Breast epithelium (tissue), 4 donors: ENCODE results near the gene OAS2. TPM values are rescaled to one million over a fixed set of nuclear protein-coding genes. Genes with fewer than 3 reads are reported as not detected.

Experiments used
- DNase-seq, 2 donors: peaks; one replicate each; pipeline ENCODE4 v3.0.0-alpha.2; 2019; ENCODE audit warnings: low spot score in 2 of 2
- H3K27ac ChIP-seq, 2 donors: fragments of 200-600 bp; sonication (generic) in 1 of 2; one replicate each; pipeline ENCODE4 v1.5.1; 2016 to 2019; ENCODE audit warnings: mild to moderate bottlenecking in 1 of 2
- H3K27me3 ChIP-seq, 2 donors: fragments of 200-600 bp; sonication (generic) in 1 of 2; one replicate each; pipeline versions ENCODE4 v1.5.1 to v1.6.0; 2017 to 2019; ENCODE audit warnings: control low read depth in 1 of 2, mild to moderate bottlenecking in 1 of 2
- H3K36me3 ChIP-seq: fragments of 200-600 bp; one replicate; pipeline ENCODE4 v1.5.1; 2019
- H3K4me1 ChIP-seq, 2 donors: fragments of 200-600 bp; sonication (generic); one replicate each; pipeline ENCODE4 v1.5.1; 2016 to 2019; ENCODE audit warnings: control low read depth in 1 of 2
- H3K4me3 ChIP-seq, 3 donors: fragments of 200-600 bp; sonication (generic); 1 replicate in 2 of 3; 2 replicates in 1 of 3; pipeline ENCODE4 v1.5.1; 2016 to 2019; ENCODE audit warnings: mild to moderate bottlenecking in 3 of 3, moderate library complexity in 2 of 3
- H3K9me3 ChIP-seq, 2 donors: fragments of 200-600 bp; sonication (generic) in 1 of 2; one replicate each; pipeline ENCODE4 v1.5.1; 2016 to 2019; ENCODE audit warnings: control low read depth in 1 of 2
- POLR2A ChIP-seq: fragments of 450-650 bp; IDR thresholded peaks from one replicate; pipeline ENCODE4 v1.6.1; 2016; ENCODE audit warnings: antibody characterized with exemption, mild to moderate bottlenecking, moderate library complexity
- POLR2AphosphoS5 ChIP-seq, 3 donors: sonication (generic); formaldehyde crosslinking; IDR thresholded peaks; one replicate each; pipeline ENCODE4 v1.6.1; 2017; ENCODE audit warnings: antibody characterized with exemption in 3 of 3
- intact Hi-C: fragments of 100-400 bp; cut with DNase I; formaldehyde crosslinking; loops from one replicate; pipeline ENCODE4 v1.15.1; 2023; ENCODE audit warnings: low total_unique reads
- total RNA-seq, 3 donors: library from RNA; depleted of rRNA; stranded (reverse); fragments of >200 nt; gene quantifications; one replicate each; pipeline ENCODE4 v1.1.0, GENCODE V29; 2016
- TF ChIP-seq, protein P1 (sequence below), 3 donors: fragments of 450-650 bp; IDR thresholded peaks; one replicate each; pipeline ENCODE4 v1.5.1; 2016 to 2017; ENCODE audit warnings: antibody characterized with exemption in 3 of 3, mild to moderate bottlenecking in 3 of 3, moderate library complexity in 3 of 3

OAS2 gene, protein sequence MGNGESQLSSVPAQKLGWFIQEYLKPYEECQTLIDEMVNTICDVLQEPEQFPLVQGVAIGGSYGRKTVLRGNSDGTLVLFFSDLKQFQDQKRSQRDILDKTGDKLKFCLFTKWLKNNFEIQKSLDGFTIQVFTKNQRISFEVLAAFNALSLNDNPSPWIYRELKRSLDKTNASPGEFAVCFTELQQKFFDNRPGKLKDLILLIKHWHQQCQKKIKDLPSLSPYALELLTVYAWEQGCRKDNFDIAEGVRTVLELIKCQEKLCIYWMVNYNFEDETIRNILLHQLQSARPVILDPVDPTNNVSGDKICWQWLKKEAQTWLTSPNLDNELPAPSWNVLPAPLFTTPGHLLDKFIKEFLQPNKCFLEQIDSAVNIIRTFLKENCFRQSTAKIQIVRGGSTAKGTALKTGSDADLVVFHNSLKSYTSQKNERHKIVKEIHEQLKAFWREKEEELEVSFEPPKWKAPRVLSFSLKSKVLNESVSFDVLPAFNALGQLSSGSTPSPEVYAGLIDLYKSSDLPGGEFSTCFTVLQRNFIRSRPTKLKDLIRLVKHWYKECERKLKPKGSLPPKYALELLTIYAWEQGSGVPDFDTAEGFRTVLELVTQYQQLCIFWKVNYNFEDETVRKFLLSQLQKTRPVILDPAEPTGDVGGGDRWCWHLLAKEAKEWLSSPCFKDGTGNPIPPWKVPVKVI
- total RNA-seq, result 1 to 10 TPM; 6.2 to 9.5 (median 7.9) TPM

- peaks cover 0 to 5% of the 10 kb centered on the region in 2 donors for H3K4me1 ChIP-seq
- TF ChIP-seq, protein P1, sequence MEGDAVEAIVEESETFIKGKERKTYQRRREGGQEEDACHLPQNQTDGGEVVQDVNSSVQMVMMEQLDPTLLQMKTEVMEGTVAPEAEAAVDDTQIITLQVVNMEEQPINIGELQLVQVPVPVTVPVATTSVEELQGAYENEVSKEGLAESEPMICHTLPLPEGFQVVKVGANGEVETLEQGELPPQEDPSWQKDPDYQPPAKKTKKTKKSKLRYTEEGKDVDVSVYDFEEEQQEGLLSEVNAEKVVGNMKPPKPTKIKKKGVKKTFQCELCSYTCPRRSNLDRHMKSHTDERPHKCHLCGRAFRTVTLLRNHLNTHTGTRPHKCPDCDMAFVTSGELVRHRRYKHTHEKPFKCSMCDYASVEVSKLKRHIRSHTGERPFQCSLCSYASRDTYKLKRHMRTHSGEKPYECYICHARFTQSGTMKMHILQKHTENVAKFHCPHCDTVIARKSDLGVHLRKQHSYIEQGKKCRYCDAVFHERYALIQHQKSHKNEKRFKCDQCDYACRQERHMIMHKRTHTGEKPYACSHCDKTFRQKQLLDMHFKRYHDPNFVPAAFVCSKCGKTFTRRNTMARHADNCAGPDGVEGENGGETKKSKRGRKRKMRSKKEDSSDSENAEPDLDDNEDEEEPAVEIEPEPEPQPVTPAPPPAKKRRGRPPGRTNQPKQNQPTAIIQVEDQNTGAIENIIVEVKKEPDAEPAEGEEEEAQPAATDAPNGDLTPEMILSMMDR (IDR thresholded peaks at IDR 0.05), result no peak
- peak in 2 of 3 donors; percentile 13 to 22 for TF ChIP-seq POLR2AphosphoS5 (IDR thresholded peaks at IDR 0.05)
- H3K36me3 ChIP-seq, result no peaks in the 10 kb centered on the region
- intact Hi-C loops, result no loop called here
- H3K27me3 ChIP-seq, result no peaks in the 10 kb centered on the region
- peak; percentile 60 to 61 for DNase-seq
- peak within 1 kb of the TSS; percentile 81 to 93 for H3K27ac ChIP-seq
- no peaks in the 10 kb centered on the region for H3K9me3 ChIP-seq
- peak within 1 kb of the TSS; percentile 46 to 77 (median 56) for H3K4me3 ChIP-seq
Observed at GRCh38 chr12:112978163-112979040, at the start of gene OAS2. Gene OAS2, plus strand, starts transcription at chr12:112978519. Its CDS starts 90 bp downstream, at chr12:112978609.

DNA sequence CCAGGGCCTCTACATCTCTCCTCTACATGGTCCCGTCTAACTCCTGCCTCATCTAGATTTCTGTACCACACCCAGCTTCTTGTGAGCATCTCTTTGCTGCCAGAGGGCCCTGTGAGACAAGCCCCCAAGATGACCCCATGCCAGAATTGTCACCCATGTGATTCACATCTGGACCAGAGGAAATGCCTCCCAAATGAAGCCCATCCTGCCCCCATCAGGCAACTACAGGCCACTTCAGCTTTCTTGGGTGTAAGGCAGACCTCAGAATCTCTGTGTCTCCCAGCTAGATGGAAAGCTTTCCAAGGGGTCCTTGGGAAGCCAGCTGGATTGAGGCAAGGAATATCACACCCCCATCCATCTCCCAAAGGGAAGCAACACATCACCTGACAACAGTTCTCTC is 49.3 kb upstream of the OAS2 start:
- no peaks in the 10 kb centered on the region for H3K36me3 ChIP-seq
- H3K27me3 ChIP-seq, result no peaks in the 10 kb centered on the region
- TF ChIP-seq POLR2AphosphoS5 (IDR thresholded peaks at IDR 0.05), result no peak
- TF ChIP-seq POLR2A, result no peak
- no peak for DNase-seq
- H3K4me1 ChIP-seq, result no peaks in the 10 kb centered on the region
- peaks cover 0 to 7% of the 10 kb centered on the region in 2 donors for H3K9me3 ChIP-seq
- H3K27ac ChIP-seq, result no peak overlapping the region
- intact Hi-C loops, result no loop called here
- no peak overlapping the region for H3K4me3 ChIP-seq

DNA sequence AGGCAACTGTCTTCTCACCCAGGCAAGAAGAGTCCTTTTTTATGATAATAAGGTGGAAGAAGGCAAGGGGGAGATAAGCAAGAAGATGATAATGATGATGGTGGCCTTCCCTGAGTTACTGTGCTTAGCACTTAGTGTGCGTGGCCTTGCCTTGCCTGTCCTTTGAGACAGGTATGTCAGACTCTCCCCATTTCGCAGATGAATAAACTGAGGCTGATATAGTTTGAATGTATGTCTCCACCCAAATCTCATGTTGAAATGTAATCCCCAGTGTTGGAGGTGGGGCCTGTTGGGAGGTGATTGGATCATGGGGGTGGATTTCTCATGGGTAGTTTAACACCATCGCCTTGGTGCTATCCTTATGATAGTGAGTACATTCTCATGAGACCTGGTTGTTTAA is 48.6 kb upstream of the OAS2 start:
- Histone ChIP-seq H3K27me3 (no peaks in the 10 kb centered on the region), H3K36me3 (no peaks in the 10 kb centered on the region), H3K4me3 (no peak overlapping the region), H3K9me3 (peaks cover 0 to 7% of the 10 kb centered on the region in 2 donors), H3K4me1 (no peaks in the 10 kb centered on the region), H3K27ac (no peak overlapping the region)
- no peak for DNase-seq
- intact Hi-C loops, result no loop called here
- TF ChIP-seq, protein P1 (IDR thresholded peaks at IDR 0.05), result no peak
- TF ChIP-seq POLR2A, result no peak

- TF ChIP-seq, protein P1 (IDR thresholded peaks at IDR 0.05), result no peak
- no peak for TF ChIP-seq POLR2AphosphoS5 (IDR thresholded peaks at IDR 0.05)
- H3K27ac ChIP-seq, result no peak overlapping the region
- DNase-seq, result no peak
- H3K9me3 ChIP-seq, result peaks cover 0 to 7% of the 10 kb centered on the region in 2 donors
- no peaks in the 10 kb centered on the region for H3K27me3 ChIP-seq
- intact Hi-C loops, result no loop called here
- no peaks in the 10 kb centered on the region for H3K4me1 ChIP-seq
- no peaks in the 10 kb centered on the region for H3K36me3 ChIP-seq
- no peak overlapping the region for H3K4me3 ChIP-seq
Observed at GRCh38 chr12:112930350-112930749, 48.0 kb upstream of the OAS2 start.

GRCh38 chr12:112932485-112933128 is 45.7 kb upstream of the OAS2 start:
- no peaks in the 10 kb centered on the region for H3K36me3 ChIP-seq
- intact Hi-C loops, result no loop called here
- peaks cover 0 to 3% of the 10 kb centered on the region in 2 donors for H3K9me3 ChIP-seq
- no peaks in the 10 kb centered on the region for H3K4me1 ChIP-seq
- no peak overlapping the region for H3K4me3 ChIP-seq
- DNase-seq, result no peak
- no peak overlapping the region for H3K27ac ChIP-seq
- no peaks in the 10 kb centered on the region for H3K27me3 ChIP-seq
- TF ChIP-seq POLR2AphosphoS5 (IDR thresholded peaks at IDR 0.05), result no peak
- TF ChIP-seq, protein P1 (IDR thresholded peaks at IDR 0.05), result no peak
